Kidney tubule cell (primary cell): ENCODE data around the gene LMX1B.
"Not testable (repeated sequence)": the region's sequence is repeated elsewhere in the genome, so short reads cannot be mapped to it uniquely, and the experiment has no call there.

Experiments
- DNase-seq: peaks from one replicate; pipeline ENCODE4 v3.0.0-alpha.2; 2018; ENCODE audit warnings: low spot score

The LMX1B gene

GRCh38 chr9:126715382-126715781 lies 101.7 kb downstream of the LMX1B start:
- DNase-seq = no peak

GRCh38 chr9:126717441-126717840 lies 103.7 kb downstream of the LMX1B start:
- not testable (repeated sequence) for DNase-seq

- DNase-seq = peak; percentile 95
Measured at GRCh38 chr9:126719618-126720031, 105.9 kb downstream of the LMX1B start.

- DNase-seq = no peak
Measured at GRCh38 chr9:126720036-126720435, 106.3 kb downstream of the LMX1B start.

GRCh38 chr9:126720661-126721563 lies 107.2 kb downstream of the LMX1B start:
- no peak for DNase-seq

GRCh38 chr9:126721564-126721981 lies 107.8 kb downstream of the LMX1B start:
- peak; percentile 17 for DNase-seq

- DNase-seq = peak; percentile 91
Measured at GRCh38 chr9:126722252-126722921, 108.7 kb downstream of the LMX1B start.

- peak; percentile 61 for DNase-seq
Measured at GRCh38 chr9:126722922-126723806, 109.4 kb downstream of the LMX1B start.

- DNase-seq = peak; percentile 39
Measured at GRCh38 chr9:126723807-126724172, 110.1 kb downstream of the LMX1B start.

- DNase-seq = peak; percentile 67
Measured at GRCh38 chr9:126724226-126724625, 110.5 kb downstream of the LMX1B start.

GRCh38 chr9:126725485-126725884 lies 111.8 kb downstream of the LMX1B start:
- DNase-seq = not testable (repeated sequence)

GRCh38 chr9:126728210-126728609 lies 114.5 kb downstream of the LMX1B start:
- DNase-seq = not testable (repeated sequence)

- DNase-seq = not testable (repeated sequence)
Measured at GRCh38 chr9:126730592-126730991, 116.9 kb downstream of the LMX1B start.

- no peak for DNase-seq
Measured at GRCh38 chr9:126733005-126733404, 119.3 kb downstream of the LMX1B start.

GRCh38 chr9:126734877-126735276 lies 121.1 kb downstream of the LMX1B start:
- DNase-seq = no peak

GRCh38 chr9:126735482-126735881 lies 121.8 kb downstream of the LMX1B start:
- DNase-seq = no peak

- no peak for DNase-seq
Measured at GRCh38 chr9:126738553-126738952, 124.8 kb downstream of the LMX1B start.

- DNase-seq = no peak
Measured at GRCh38 chr9:126743041-126743440, 129.3 kb downstream of the LMX1B start.

- DNase-seq = no peak
Measured at GRCh38 chr9:126745574-126746411, 132.1 kb downstream of the LMX1B start.
